Activated CD4-positive, alpha-beta T cell treated with anti-CD3 and anti-CD28 coated beads for 36 hours (primary cell): ENCODE results near the gene ZNF417. TPM values are rescaled to one million over a fixed set of nuclear protein-coding genes. Genes with fewer than 3 reads are reported as not detected.
"Not testable (repeated sequence)": the region's sequence is repeated elsewhere in the genome, so short reads cannot be mapped to it uniquely, and the experiment has no call there.

Source experiments
- ATAC-seq: fragments of 200-7000 bp; cut with Tn5 transposase; one replicate; pipeline ENCODE4 v1.10.0; 2021; ENCODE audit warnings: mild to moderate bottlenecking, moderate library complexity
- CTCF ChIA-PET: fragments of 350-600 bp; sonication (Branson Sonifier 250); formaldehyde crosslinking; loops from one replicate; lab custom pipeline; 2021; ENCODE audit warnings: antibody characterized with exemption; lab: Charles Lee
- POLR2A ChIA-PET: fragments of 350-600 bp; sonication (Branson Sonifier 250); formaldehyde crosslinking; loops from one replicate; lab custom pipeline; 2021; ENCODE audit warnings: antibody characterized with exemption, inconsistent platforms; lab: Charles Lee
- DNase-seq: peaks from one replicate; pipeline ENCODE4 v3.0.0-alpha.2; 2020
- H3K27ac Mint-ChIP-seq: one replicate; pipeline ENCODE4 v1.8.0; 2021; ENCODE audit warnings: mixed read lengths
- H3K27me3 Mint-ChIP-seq: one replicate; pipeline ENCODE4 v1.8.0; 2021; ENCODE audit warnings: mixed read lengths
- H3K36me3 Mint-ChIP-seq: one replicate; pipeline ENCODE4 v1.8.0; 2021; ENCODE audit warnings: low read depth, mixed read lengths
- H3K4me1 Mint-ChIP-seq: one replicate; pipeline ENCODE4 v1.8.0; 2021; ENCODE audit warnings: mixed read lengths
- H3K4me3 Mint-ChIP-seq: one replicate; pipeline ENCODE4 v1.8.0; 2021; ENCODE audit warnings: mild to moderate bottlenecking, moderate library complexity, mixed read lengths
- H3K9me3 Mint-ChIP-seq: one replicate; pipeline ENCODE4 v1.8.0; 2021; ENCODE audit warnings: low read depth, mixed read lengths
- intact Hi-C, 2 experiments: fragments of 100-400 bp; cut with DNase I in 1 of 2; cut with micrococcal nuclease in 1 of 2; formaldehyde crosslinking; loops; one replicate each; pipeline versions ENCODE4 v1.14.2 to v1.15.1; 2022 to 2024; cut with DNase I, micrococcal nuclease
- total RNA-seq, 2 experiments: library from RNA; stranded (reverse); gene quantifications; one replicate each; pipeline ENCODE4 v1.2.3, GENCODE V29; 2021

ZNF417 gene
- total RNA-seq, 2 experiments from 2014 or later, result 12.7 to 14.1 TPM

GRCh38 chr19:57888107-57888559 lies 28.3 kb downstream of the ZNF417 start:
- Mint-ChIP-seq H3K9me3 (peaks cover 22% of the 10 kb centered on the region), H3K36me3 (peaks cover 69% of the 10 kb centered on the region), H3K4me1 (peaks cover 23% of the 10 kb centered on the region), H3K27ac (peak overlapping the region; percentile 92), H3K27me3 (no peaks in the 10 kb centered on the region), H3K4me3 (peak overlapping the region; percentile 96)
- no peak for ATAC-seq
- no peak for DNase-seq
- ChIA-PET CTCF (no interaction called here), POLR2A (interaction anchor here (0.6 to 0.7 kb wide), 3 partner anchors 14 to 1542 kb away, joined by 3 to 9 read pairs (median 3); no protein-coding TSS in a partner anchor)
- intact Hi-C loops, result loop anchor here (1.0 to 10.0 kb wide), 4 partner anchors 36 to 274 kb away; partner anchors contain the start of genes ZNF134 (in 1 of the 2), ZNF256 (in 1 of the 2) and ZNF329 (in 1 of the 2)

GRCh38 chr19:57887195-57887941 lies 29.0 kb downstream of the ZNF417 start:
- Mint-ChIP-seq H3K27ac (peak overlapping the region; percentile 92), H3K27me3 (no peaks in the 10 kb centered on the region), H3K4me1 (peaks cover 23% of the 10 kb centered on the region), H3K36me3 (peaks cover 75% of the 10 kb centered on the region), H3K9me3 (peaks cover 22% of the 10 kb centered on the region), H3K4me3 (peak overlapping the region; percentile 96)
- intact Hi-C loops, result loop anchor here (5.0 to 10.0 kb wide), 2 partner anchors 35 to 267 kb away; partner anchors contain the start of gene ZNF329 (in 1 of the 2)
- CTCF ChIA-PET, result no interaction called here
- POLR2A ChIA-PET, result interaction anchor here (0.6 kb wide), 2 partner anchors 13 to 296 kb away, joined by 3 to 4 read pairs; partner anchors contain the start of gene ZNF274
- ATAC-seq (no peak), DNase-seq (no peak)

- peaks cover 74% of the 10 kb centered on the region for H3K36me3 Mint-ChIP-seq
- H3K27ac Mint-ChIP-seq, result no peak overlapping the region
- peaks cover 19% of the 10 kb centered on the region for H3K9me3 Mint-ChIP-seq
- no peaks in the 10 kb centered on the region for H3K27me3 Mint-ChIP-seq
- intact Hi-C loops, result loop anchor here (5.0 to 10.0 kb wide), 2 partner anchors 34 to 269 kb away; partner anchors contain the start of gene ZNF329 (in 1 of the 2)
- no peak overlapping the region for H3K4me3 Mint-ChIP-seq
- ATAC-seq (no peak), DNase-seq (no peak)
- ChIA-PET CTCF (no interaction called here), POLR2A (no interaction called here)
- peaks cover 23% of the 10 kb centered on the region for H3K4me1 Mint-ChIP-seq
Measured at GRCh38 chr19:57886046-57886445, 30.3 kb downstream of the ZNF417 start.

- Mint-ChIP-seq H3K9me3 (peaks cover 56% of the 10 kb centered on the region), H3K36me3 (peaks cover 87% of the 10 kb centered on the region)
- intact Hi-C loops, DNase-seq, H3K27me3 Mint-ChIP-seq, H3K27ac Mint-ChIP-seq, H3K4me1 Mint-ChIP-seq, H3K4me3 Mint-ChIP-seq, ATAC-seq, CTCF ChIA-PET: not testable (repeated sequence)
- POLR2A ChIA-PET, result interaction anchor here (0.6 kb wide), 1 partner anchor 14 kb away, joined by 3 read pairs; no protein-coding TSS in a partner anchor
Measured at GRCh38 chr19:57873883-57874799, 42.3 kb downstream of the ZNF417 start.

- H3K27me3 Mint-ChIP-seq, result no peaks in the 10 kb centered on the region
- no peak overlapping the region for H3K27ac Mint-ChIP-seq
- peaks cover 84% of the 10 kb centered on the region for H3K36me3 Mint-ChIP-seq
- ChIA-PET CTCF (no interaction called here), POLR2A (interaction anchor here (0.6 kb wide), 1 partner anchor 311 kb away, joined by 3 read pairs; no protein-coding TSS in a partner anchor)
- intact Hi-C loops, result no loop called here
- H3K4me3 Mint-ChIP-seq, result no peak overlapping the region
- no peaks in the 10 kb centered on the region for H3K4me1 Mint-ChIP-seq
- DNase-seq (no peak), ATAC-seq (no peak)
- H3K9me3 Mint-ChIP-seq, result peaks cover 57% of the 10 kb centered on the region
Measured at GRCh38 chr19:57872450-57872849, 43.9 kb downstream of the ZNF417 start.

- ChIA-PET POLR2A (no interaction called here), CTCF (no interaction called here)
- intact Hi-C loops, result no loop called here
- DNase-seq (no peak), ATAC-seq (no peak)
- Mint-ChIP-seq H3K27ac (no peak overlapping the region), H3K4me1 (no peaks in the 10 kb centered on the region), H3K9me3 (peaks cover 52% of the 10 kb centered on the region), H3K4me3 (no peak overlapping the region), H3K27me3 (no peaks in the 10 kb centered on the region), H3K36me3 (peaks cover 82% of the 10 kb centered on the region)
Measured at GRCh38 chr19:57870225-57870624, 46.2 kb downstream of the ZNF417 start.

GRCh38 chr19:57869655-57870054 lies 46.7 kb downstream of the ZNF417 start:
- POLR2A ChIA-PET, ATAC-seq, H3K4me1 Mint-ChIP-seq, H3K27ac Mint-ChIP-seq, CTCF ChIA-PET, DNase-seq, H3K4me3 Mint-ChIP-seq, intact Hi-C loops, H3K27me3 Mint-ChIP-seq: not testable (repeated sequence)
- H3K9me3 Mint-ChIP-seq, result peaks cover 53% of the 10 kb centered on the region
- H3K36me3 Mint-ChIP-seq, result peaks cover 83% of the 10 kb centered on the region

GRCh38 chr19:57867868-57868492 lies 48.4 kb downstream of the ZNF417 start:
- peaks cover 44% of the 10 kb centered on the region for H3K9me3 Mint-ChIP-seq
- no peak for ATAC-seq
- H3K27ac Mint-ChIP-seq, result no peak overlapping the region
- H3K4me1 Mint-ChIP-seq, result no peaks in the 10 kb centered on the region
- POLR2A ChIA-PET, result no interaction called here
- CTCF ChIA-PET, result no interaction called here
- H3K36me3 Mint-ChIP-seq, result peaks cover 82% of the 10 kb centered on the region
- DNase-seq, result no peak
- no peak overlapping the region for H3K4me3 Mint-ChIP-seq
- intact Hi-C loops, result no loop called here
- no peaks in the 10 kb centered on the region for H3K27me3 Mint-ChIP-seq

Other genes with a start within 250 kb of the ZNF417 start
- gene ZSCAN4, start 247.7 kb downstream of the ZNF417 start, total RNA-seq, result not detected
- gene ZNF551, start 234.6 kb downstream of the ZNF417 start, total RNA-seq, result 10 to 100 TPM in 1 of 2 experiments, 1 to 10 TPM in 1; 9.8 to 13.0 TPM
- 1 to 10 TPM; 4.4 to 5.0 TPM for gene ZNF154, start 207.4 kb downstream of the ZNF417 start, total RNA-seq
- gene ZNF671, start 189.0 kb downstream of the ZNF417 start, total RNA-seq, result 1 to 10 TPM; 7.5 to 8.8 TPM
- 10 to 100 TPM in 1 of 2 experiments, 1 to 10 TPM in 1; 8.9 to 14.7 TPM for gene ZNF776, start 169.8 kb downstream of the ZNF417 start, total RNA-seq
- gene ZNF586, start 146.9 kb downstream of the ZNF417 start, total RNA-seq, result 10 to 100 TPM; 20.3 to 20.5 TPM
- 1 to 10 TPM; 5.9 to 6.1 TPM for gene ZNF552, start 101.7 kb downstream of the ZNF417 start, total RNA-seq
- gene ZNF587B, start 86.3 kb downstream of the ZNF417 start, total RNA-seq, result 10 to 100 TPM; 16.8 to 18.2 TPM
- 10 to 100 TPM; 20.1 to 22.9 TPM for gene ZNF587, start 66.7 kb downstream of the ZNF417 start, total RNA-seq
- gene ZNF814, start 27.6 kb downstream of the ZNF417 start, total RNA-seq, result 10 to 100 TPM; 24.1 to 24.5 TPM
- 1 to 10 TPM; 4.6 to 4.8 TPM for gene ZNF418, start 18.8 kb upstream of the ZNF417 start, total RNA-seq
- 1 to 10 TPM; 6.3 to 6.9 TPM for gene ZNF256, start 31.1 kb upstream of the ZNF417 start, total RNA-seq
- under 1 TPM; 0.33 to 0.46 TPM for gene C19orf18, start 57.9 kb upstream of the ZNF417 start, total RNA-seq
- gene ZNF606, start 86.2 kb upstream of the ZNF417 start, total RNA-seq, result 1 to 10 TPM; 6.0 to 8.9 TPM
- not detected for gene ZSCAN1, start 117.4 kb upstream of the ZNF417 start, total RNA-seq
- gene ZNF135, start 142.7 kb upstream of the ZNF417 start, total RNA-seq, result 1 to 10 TPM; 1.3 to 1.5 TPM
- 10 to 100 TPM; 23.1 to 29.2 TPM for gene ZSCAN18, start 181.6 kb upstream of the ZNF417 start, total RNA-seq
- gene ZNF329, start 234.2 kb upstream of the ZNF417 start, total RNA-seq, result 1 to 10 TPM; 4.9 to 5.0 TPM